ENCODE results near the gene MAP2K2.

The MAP2K2 gene

DNA sequence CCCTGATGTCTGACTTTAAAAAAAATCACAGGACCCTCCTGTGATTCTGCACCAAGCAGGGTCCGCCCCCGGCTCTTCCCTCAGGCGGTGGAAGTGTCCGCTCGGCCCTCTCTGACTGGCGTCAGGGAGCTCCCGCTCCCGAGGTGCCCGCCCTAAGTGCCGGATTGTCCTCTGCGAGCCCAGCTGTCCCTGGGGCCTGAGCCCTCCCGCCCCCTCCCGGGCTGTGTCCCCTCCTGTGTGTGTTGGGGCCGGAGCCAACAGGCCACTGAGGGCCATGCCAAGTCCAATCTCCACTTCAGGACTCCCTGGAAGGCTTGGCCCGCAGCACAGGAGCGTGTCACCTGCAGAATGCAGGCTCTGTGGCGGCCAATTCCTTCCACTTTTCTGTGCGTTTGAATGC is 25.4 kb downstream of the MAP2K2 start:
- TF ChIP-seq, protein P1, sequence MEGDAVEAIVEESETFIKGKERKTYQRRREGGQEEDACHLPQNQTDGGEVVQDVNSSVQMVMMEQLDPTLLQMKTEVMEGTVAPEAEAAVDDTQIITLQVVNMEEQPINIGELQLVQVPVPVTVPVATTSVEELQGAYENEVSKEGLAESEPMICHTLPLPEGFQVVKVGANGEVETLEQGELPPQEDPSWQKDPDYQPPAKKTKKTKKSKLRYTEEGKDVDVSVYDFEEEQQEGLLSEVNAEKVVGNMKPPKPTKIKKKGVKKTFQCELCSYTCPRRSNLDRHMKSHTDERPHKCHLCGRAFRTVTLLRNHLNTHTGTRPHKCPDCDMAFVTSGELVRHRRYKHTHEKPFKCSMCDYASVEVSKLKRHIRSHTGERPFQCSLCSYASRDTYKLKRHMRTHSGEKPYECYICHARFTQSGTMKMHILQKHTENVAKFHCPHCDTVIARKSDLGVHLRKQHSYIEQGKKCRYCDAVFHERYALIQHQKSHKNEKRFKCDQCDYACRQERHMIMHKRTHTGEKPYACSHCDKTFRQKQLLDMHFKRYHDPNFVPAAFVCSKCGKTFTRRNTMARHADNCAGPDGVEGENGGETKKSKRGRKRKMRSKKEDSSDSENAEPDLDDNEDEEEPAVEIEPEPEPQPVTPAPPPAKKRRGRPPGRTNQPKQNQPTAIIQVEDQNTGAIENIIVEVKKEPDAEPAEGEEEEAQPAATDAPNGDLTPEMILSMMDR (IDR thresholded peaks at IDR 0.05; ENCODE audit: extremely low read depth, insufficient read depth, missing control alignments) = no peak
- in situ Hi-C loops (cut with MboI; ENCODE audit: low pct_unique_long_range_greater_than_20kb, low sequenced_read_pairs, unreplicated experiment) = no loop called here
- DNase-seq (ENCODE audit: low spot score) = no peak

DNA sequence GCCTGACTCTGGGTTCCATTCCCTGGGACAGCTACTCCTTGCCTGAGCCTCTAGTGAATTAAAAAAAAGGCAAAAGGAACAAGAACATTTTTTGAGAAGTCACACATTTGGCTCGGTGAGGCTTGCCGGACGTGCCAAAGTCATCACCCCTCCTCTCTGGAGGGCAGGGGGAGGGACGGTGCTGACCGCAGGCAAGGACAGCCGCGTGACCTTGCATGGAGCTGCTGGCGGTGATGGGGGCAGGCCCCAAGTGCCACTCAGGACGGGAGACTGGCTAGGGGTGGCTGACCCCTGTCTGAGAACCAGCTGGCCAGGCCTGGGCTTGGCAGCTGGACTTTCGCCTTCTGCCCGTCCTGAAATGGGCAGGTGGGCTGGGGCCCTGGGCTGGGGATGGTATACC is 26.4 kb downstream of the MAP2K2 start:
- DNase-seq (ENCODE audit: low spot score) = no peak
- TF ChIP-seq, protein P1 (IDR thresholded peaks at IDR 0.05; ENCODE audit: extremely low read depth, insufficient read depth, missing control alignments) = no peak
- in situ Hi-C loops (cut with MboI; ENCODE audit: low pct_unique_long_range_greater_than_20kb, low sequenced_read_pairs, unreplicated experiment) = no loop called here

DNA sequence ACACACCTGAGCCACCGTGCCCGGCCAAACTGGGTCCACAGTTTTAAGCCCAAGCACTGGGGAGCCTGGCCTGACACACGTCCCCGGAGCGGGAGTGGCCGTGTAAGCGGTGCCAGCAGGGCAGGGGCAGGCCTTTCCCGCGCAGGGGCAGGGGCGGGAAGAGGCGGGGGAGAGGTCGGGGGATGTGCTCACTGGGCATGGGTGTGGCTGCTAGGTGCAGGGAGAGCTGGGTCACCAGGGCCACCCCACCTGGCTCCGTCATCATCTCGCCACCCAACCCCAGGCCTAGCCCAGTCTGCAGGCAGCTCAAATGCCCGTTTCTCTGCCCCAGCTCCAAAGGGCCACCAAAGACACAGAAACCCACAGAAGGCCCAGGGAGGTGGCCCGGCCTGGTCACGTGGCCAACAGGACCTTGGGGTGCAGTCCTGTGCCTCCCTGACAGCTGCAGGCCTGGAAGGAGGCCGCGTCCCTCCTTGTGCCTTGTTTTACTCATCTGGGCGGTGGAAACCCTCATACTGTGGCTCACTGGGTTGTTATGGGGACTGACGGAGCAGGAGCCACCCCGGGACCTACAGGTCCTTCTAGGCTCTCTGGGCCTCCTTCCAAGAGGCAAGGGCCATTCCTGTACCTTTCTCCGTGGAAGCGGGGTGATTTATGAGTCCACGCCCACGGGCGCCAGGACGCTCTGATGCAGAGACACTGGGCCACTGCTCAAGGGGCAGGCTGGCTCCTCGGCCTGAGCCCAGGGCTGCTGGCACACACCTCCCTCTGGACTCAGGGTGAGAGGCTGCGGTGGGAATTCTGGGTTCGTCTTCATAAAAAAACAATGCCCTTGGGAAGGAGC is 27.7 kb downstream of the MAP2K2 start:
- in situ Hi-C loops (cut with MboI; ENCODE audit: low pct_unique_long_range_greater_than_20kb, low sequenced_read_pairs, unreplicated experiment) = no loop called here

DNA sequence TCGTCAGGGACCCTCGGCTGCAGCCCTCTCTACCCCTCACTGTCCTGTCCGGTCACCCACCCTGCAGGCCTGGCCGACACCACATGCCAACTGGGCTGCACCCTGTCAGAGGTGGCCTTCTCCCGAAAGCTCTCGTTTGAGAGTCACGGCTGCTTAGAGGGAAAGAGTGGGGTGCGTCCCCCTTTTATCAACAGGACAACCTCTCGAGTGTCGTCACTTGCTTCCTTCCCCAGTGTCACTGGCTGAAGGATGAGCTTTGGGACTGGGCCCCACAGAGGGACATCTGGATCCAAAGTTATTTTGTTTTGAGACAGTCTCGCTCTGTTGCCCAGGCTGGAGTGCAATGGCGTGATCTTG is 28.5 kb downstream of the MAP2K2 start:
- no peak for DNase-seq (ENCODE audit: low spot score)
- in situ Hi-C loops (cut with MboI; ENCODE audit: low pct_unique_long_range_greater_than_20kb, low sequenced_read_pairs, unreplicated experiment) = no loop called here
- TF ChIP-seq, protein P1 (IDR thresholded peaks at IDR 0.05; ENCODE audit: extremely low read depth, insufficient read depth, missing control alignments) = no peak

More for the DNA sequence above, 27.7 kb downstream of the MAP2K2 start:
- TF ChIP-seq, protein P1 (IDR thresholded peaks at IDR 0.05; ENCODE audit: extremely low read depth, insufficient read depth, missing control alignments) = no peak
- no peak for DNase-seq (ENCODE audit: low spot score)

DNA sequence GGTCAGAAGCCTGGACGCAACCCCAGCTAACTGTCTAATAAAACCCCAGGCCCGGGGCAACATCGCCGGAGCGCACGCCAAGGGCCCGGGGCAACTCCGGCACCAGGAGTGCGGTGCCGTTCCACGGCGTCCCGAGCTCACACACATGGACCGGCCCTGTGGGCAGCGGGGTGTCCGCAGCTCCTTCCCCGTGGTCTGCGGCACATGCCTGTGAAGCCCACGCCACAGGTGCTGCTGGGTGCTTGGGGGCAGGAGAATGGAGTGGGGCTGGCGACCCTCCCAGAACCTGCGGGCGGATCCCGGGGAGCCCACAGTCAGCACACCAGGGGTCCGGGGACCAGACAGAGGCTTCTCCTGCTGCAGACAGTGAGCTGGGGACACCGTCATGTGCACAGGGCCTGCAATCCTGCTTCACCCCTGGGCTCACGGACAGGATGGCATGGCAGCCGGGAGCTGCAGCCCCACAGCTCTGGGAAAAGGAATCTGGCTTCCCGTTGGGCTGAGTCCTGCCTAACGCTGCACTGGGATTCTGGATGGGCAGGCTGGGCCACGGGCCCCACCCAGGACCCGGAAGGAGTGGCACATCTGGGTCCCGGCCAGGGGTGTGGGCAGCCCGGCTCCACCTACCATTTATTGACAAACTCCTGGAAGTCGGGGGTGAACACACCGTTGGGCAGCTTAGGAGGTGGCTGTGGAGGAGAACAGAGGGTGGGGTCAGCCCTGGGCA is 29.0 kb downstream of the MAP2K2 start:
- TF ChIP-seq, protein P1 (IDR thresholded peaks at IDR 0.05; ENCODE audit: extremely low read depth, insufficient read depth, missing control alignments) = no peak
- no peak for DNase-seq (ENCODE audit: low spot score)
- in situ Hi-C loops (cut with MboI; ENCODE audit: low pct_unique_long_range_greater_than_20kb, low sequenced_read_pairs, unreplicated experiment) = no loop called here

DNA sequence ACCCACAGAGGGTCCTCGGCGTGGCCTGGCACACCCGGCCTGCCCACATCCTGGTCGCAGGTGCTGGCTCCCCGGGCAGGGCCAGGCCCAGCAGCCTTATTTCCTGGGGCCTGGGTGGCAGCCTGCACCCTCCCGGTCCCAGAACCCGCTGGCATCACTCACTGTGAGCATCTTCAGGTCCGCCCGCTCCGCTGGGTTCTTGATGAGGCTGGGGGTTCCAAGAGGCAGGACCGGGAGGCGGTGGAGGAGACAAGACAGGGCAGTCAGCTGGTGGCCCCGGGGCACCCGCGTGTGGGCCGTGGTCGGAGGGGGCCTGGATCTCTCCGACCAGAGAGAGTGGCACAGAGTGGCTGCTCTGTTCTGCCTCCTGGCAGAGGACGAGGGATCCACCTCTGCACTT is 29.6 kb downstream of the MAP2K2 start:
- TF ChIP-seq, protein P1 (IDR thresholded peaks at IDR 0.05; ENCODE audit: extremely low read depth, insufficient read depth, missing control alignments) = no peak
- in situ Hi-C loops (cut with MboI; ENCODE audit: low pct_unique_long_range_greater_than_20kb, low sequenced_read_pairs, unreplicated experiment) = no loop called here
- DNase-seq (ENCODE audit: low spot score) = no peak

Data from GM13977 (cell line).